Mucosa of rectum (tissue), 2 donors: ENCODE measurements around the gene FOLR2.
"Not testable (repeated sequence)": the region's sequence is repeated elsewhere in the genome, so short reads cannot be mapped to it uniquely, and the experiment has no call there.

ENCODE experiments used
- H3K27ac ChIP-seq, 2 donors: one replicate each; pipeline ENCODE4 v1.7.0; 2013; ENCODE audit warnings: inconsistent platforms in 2 of 2, low read depth in 2 of 2, low read length in 2 of 2
- H3K27me3 ChIP-seq, 2 donors: one replicate each; pipeline ENCODE4 v1.7.0; 2013; ENCODE audit warnings: low read length in 2 of 2; ENCODE audit not compliant: control insufficient read depth in 2 of 2, insufficient read depth in 2 of 2
- H3K36me3 ChIP-seq, 2 donors: one replicate each; pipeline ENCODE4 v1.7.0; 2013; ENCODE audit warnings: low read length in 2 of 2; ENCODE audit not compliant: control insufficient read depth in 2 of 2, insufficient read depth in 2 of 2
- H3K4me1 ChIP-seq, 2 donors: one replicate each; pipeline ENCODE4 v1.7.0; 2013; ENCODE audit warnings: low read length in 2 of 2, mild to moderate bottlenecking in 1 of 2; ENCODE audit not compliant: control insufficient read depth in 2 of 2, insufficient read depth in 2 of 2
- H3K4me3 ChIP-seq, 2 donors: one replicate each; pipeline ENCODE4 v1.7.0; 2013; ENCODE audit warnings: low read length in 2 of 2
- H3K9ac ChIP-seq, 2 donors: one replicate each; pipeline ENCODE4 v1.7.0; 2013; ENCODE audit warnings: low read length in 2 of 2, low read depth in 1 of 2, mild to moderate bottlenecking in 1 of 2
- H3K9me3 ChIP-seq, 2 donors: one replicate each; pipeline ENCODE4 v1.7.0; 2013; ENCODE audit warnings: low read length in 2 of 2; ENCODE audit not compliant: control insufficient read depth in 2 of 2
- donor health status: healthy.
- donor health status: Normal muscosa, but diverticular disease.

Gene FOLR2

DNA sequence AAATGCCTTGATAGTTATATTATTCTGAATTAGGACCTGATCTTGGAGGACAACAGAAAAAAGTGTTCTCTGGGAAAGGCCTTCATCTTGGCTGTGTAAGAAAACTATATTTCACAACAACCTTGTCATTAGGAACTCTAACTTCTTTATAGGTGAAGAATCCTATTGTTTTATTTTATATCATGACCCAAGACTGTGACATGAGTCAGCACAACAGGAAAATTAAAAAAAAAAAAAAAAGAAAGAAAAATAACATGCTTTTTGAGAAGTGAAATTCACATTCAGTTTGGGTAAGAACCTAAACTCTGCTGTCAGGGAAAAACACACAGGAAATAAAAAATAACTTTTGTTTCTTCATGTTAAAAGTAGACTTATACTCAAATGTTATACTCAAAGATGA is 11.7 kb upstream of the FOLR2 start:
- H3K4me1 ChIP-seq = no peaks in the 10 kb centered on the region
- no peak overlapping the region for H3K4me3 ChIP-seq
- H3K9ac ChIP-seq = no peak overlapping the region
- no peaks in the 10 kb centered on the region for H3K27me3 ChIP-seq
- H3K27ac ChIP-seq = no peak overlapping the region
- H3K9me3 ChIP-seq = no peaks in the 10 kb centered on the region
- H3K36me3 ChIP-seq = no peaks in the 10 kb centered on the region

DNA sequence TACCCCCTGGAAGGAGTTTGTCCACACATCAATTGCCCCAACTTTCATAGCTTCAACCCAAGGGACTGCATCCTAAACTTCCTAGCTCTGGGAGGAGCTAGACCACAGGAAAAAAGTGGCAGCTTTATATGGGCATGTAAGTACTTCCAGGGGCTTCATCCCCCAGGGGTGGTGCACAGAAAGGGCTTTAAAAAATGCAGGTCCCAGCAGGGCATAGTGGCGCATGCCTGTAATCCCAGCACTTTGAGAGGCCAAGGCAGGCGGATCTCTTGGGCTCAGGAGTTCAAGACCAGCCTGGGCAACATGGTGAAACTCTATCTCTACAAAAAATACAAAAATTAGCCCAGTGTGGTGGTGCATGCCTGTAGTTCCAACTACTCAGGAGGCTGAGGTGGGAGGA is 9.8 kb upstream of the FOLR2 start:
- H3K4me1 ChIP-seq, H3K27ac ChIP-seq, H3K36me3 ChIP-seq, H3K27me3 ChIP-seq, H3K9ac ChIP-seq, H3K9me3 ChIP-seq, H3K4me3 ChIP-seq: not testable (repeated sequence)

DNA sequence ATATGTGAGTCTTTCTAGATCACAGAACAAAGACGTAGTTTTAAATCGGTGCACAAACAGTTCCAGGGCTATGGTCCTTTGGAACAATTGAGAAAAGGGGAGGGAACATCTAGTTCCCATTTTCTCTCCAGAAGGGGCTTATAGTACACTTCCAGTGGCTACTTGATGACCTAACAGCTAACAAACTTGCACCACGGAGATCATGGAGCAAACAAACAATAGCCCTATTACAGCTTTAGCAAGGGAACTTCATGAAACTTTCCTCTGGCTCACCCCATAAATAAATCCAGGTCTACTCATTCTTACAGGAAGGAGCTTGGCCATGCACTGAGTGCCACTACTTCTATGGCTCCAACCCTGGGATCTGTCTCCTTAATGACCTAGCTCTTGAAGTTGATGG is 8.3 kb upstream of the FOLR2 start:
- no peaks in the 10 kb centered on the region for H3K36me3 ChIP-seq
- H3K27me3 ChIP-seq = no peaks in the 10 kb centered on the region
- no peaks in the 10 kb centered on the region for H3K4me1 ChIP-seq
- no peak overlapping the region for H3K27ac ChIP-seq
- H3K4me3 ChIP-seq = no peak overlapping the region
- H3K9me3 ChIP-seq = no peaks in the 10 kb centered on the region
- no peak overlapping the region for H3K9ac ChIP-seq

DNA sequence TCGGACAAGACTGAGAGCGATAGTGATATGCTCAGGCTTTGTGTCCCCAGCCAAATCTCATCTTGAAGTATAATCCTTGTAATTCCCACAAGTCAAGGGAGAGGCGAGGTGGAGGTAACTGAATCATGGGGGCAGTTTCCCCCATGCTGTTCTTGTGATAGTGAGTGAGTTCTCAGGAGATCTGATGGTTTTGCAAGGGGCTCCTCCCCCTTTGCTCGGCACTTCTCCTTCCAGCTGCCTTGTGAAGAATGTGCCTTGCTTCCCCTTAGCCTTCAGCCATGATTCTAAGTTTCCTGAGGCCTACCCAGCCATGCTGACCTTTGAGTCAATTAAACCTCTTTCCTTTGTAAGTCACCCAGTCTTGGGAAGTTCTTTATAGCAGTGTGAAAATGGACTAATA is 7.5 kb upstream of the FOLR2 start:
- Histone ChIP-seq H3K9me3 (no peaks in the 10 kb centered on the region), H3K27ac (no peak overlapping the region), H3K4me3 (no peak overlapping the region), H3K4me1 (no peaks in the 10 kb centered on the region), H3K9ac (no peak overlapping the region), H3K36me3 (no peaks in the 10 kb centered on the region), H3K27me3 (no peaks in the 10 kb centered on the region)

DNA sequence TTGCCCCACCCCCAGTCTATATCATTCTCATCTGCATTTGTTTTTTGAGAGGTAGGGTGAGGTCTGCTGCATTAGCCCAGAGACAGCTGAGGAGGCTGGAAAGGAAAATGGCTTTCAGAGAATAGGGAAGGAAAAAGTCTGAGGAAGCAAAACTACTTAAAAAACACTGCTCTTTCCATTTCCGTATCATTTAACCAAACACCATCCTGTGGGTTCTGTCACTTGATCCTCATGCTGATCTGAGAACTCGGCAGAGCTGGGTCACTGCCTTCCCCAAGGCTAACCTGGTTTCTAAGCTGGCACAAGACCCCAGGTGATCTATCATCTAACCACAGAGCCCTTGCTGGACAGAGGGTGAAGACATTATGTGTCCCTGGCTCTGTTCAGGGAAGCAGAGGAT is 1.2 kb downstream of the FOLR2 start:
- peaks cover 6 to 7% of the 10 kb centered on the region in 2 donors for H3K4me1 ChIP-seq
- peak overlapping the region in 1 of 2 donors; percentile 28 for H3K27ac ChIP-seq
- no peak overlapping the region for H3K9ac ChIP-seq
- peaks cover 0 to 2% of the 10 kb centered on the region in 2 donors for H3K27me3 ChIP-seq
- no peaks in the 10 kb centered on the region for H3K9me3 ChIP-seq
- no peaks in the 10 kb centered on the region for H3K36me3 ChIP-seq
- peak overlapping the region in 1 of 2 donors; percentile 29 for H3K4me3 ChIP-seq

DNA sequence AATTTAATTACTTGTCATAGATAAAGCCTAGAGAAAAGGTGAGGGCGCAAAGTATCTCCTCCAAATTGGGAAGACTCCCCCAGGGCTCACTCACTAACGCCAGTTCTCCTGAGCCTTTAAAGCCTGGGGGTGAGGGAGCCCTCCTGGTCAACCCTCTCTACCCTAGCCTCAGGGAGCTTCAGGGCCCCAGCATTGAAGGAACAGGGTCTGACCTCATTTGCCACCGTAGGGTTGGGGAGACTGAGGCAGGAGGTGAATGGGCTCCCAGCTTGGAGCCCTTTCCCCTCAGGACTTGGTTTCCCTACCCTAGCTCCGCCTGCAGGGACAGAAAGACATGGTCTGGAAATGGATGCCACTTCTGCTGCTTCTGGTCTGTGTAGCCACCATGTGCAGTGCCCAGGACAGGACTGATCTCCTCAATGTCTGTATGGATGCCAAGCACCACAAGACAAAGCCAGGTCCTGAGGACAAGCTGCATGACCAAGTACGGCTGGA is 1.7 kb downstream of the FOLR2 start:
- H3K9ac ChIP-seq = no peak overlapping the region
- H3K27ac ChIP-seq = peak overlapping the region in 1 of 2 donors; percentile 28
- peaks cover 6 to 7% of the 10 kb centered on the region in 2 donors for H3K4me1 ChIP-seq
- no peaks in the 10 kb centered on the region for H3K9me3 ChIP-seq
- peaks cover 0 to 2% of the 10 kb centered on the region in 2 donors for H3K27me3 ChIP-seq
- peak overlapping the region in 1 of 2 donors; percentile 29 for H3K4me3 ChIP-seq
- no peaks in the 10 kb centered on the region for H3K36me3 ChIP-seq

DNA sequence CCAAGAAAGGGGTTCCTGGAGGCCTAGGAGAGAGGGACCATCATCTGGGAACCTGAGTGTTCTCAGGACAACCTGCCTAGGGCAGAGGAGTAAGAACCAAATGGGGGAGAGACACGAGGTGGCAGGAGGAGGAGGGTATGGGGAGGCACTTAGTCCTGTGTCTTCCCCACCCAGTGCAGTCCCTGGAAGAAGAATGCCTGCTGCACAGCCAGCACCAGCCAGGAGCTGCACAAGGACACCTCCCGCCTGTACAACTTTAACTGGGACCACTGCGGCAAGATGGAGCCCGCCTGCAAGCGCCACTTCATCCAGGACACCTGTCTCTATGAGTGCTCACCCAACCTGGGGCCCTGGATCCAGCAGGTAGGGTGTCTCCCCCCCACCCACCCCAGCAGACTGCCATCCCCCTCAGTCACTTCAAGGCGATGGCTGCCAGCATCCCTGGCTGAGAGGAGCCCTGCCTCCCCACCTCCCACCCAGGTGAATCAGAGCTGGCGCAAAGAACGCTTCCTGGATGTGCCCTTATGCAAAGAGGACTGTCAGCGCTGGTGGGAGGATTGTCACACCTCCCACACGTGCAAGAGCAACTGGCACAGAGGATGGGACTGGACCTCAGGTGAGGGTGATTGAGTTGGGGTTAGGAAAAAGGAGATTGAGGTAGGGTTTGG is 4.2 kb downstream of the FOLR2 start:
- H3K4me1 ChIP-seq = peaks cover 14% of the 10 kb centered on the region in 2 donors
- no peaks in the 10 kb centered on the region for H3K9me3 ChIP-seq
- no peak overlapping the region for H3K4me3 ChIP-seq
- H3K27me3 ChIP-seq = peaks cover 0 to 2% of the 10 kb centered on the region in 2 donors
- H3K36me3 ChIP-seq = no peaks in the 10 kb centered on the region
- no peak overlapping the region for H3K9ac ChIP-seq
- no peak overlapping the region for H3K27ac ChIP-seq

DNA sequence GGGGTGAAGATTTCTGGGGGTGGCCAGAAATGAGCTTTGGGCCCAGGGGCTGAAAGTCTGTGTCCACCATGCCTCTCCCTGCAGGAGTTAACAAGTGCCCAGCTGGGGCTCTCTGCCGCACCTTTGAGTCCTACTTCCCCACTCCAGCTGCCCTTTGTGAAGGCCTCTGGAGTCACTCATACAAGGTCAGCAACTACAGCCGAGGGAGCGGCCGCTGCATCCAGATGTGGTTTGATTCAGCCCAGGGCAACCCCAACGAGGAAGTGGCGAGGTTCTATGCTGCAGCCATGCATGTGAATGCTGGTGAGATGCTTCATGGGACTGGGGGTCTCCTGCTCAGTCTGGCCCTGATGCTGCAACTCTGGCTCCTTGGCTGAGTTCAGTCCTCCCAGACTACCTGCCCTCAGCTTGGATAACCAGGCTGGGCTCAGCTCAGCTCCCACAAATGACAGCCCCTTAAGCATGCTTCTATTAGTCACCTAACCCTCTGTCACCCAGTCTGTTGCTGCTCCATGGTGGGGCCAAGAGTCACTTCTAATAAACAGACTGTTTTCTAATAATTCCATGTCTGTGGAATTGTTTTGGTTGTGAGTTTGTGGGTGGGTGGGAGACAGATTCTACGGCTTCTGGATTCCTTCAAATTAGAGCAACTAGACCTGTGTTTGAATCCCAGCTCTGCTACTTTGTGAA is 4.9 kb downstream of the FOLR2 start:
- Histone ChIP-seq H3K9me3 (no peaks in the 10 kb centered on the region), H3K27ac (no peak overlapping the region), H3K4me3 (peak overlapping the region in 1 of 2 donors; percentile 22), H3K36me3 (no peaks in the 10 kb centered on the region), H3K4me1 (peaks cover 14% of the 10 kb centered on the region in 2 donors), H3K27me3 (peaks cover 0 to 2% of the 10 kb centered on the region in 2 donors), H3K9ac (no peak overlapping the region)

DNA sequence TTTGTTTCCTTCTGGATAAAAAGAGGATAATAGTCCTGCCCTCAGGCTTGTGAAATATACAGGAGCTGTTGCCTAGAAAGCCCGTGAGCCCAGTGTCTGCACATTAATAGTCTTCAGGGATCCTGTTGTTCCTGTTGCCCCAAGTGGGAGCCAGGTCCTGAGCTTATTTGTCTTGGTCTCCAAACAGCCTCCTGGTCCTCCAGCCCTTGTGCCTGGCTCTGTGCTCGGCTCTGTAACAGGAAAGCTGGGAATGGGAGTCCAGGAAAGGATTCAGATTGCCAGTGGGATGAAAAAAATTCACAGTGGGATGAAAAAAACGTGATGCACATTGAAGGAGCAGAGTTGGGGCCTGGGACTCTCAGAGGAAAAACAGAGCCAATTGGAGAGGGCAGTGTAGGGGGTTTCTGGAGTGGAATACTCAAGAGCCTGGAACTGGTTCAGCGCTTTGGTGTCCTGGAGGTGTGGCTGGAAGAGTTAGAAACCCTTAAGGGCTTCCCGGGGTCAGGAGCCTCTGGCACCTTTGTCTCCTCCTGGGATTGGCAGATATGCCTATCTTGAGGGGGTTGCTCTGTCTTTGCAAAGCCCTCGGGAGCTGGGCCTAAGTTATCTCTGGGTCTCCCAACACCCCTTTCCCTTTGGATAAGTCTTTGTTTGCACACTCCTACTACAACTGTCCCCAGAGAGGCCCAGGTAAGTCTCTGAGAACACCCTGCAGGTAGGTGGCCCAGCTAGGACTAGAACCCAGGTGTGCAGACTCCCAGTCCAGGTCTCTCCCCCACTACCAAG is 5.7 kb downstream of the FOLR2 start:
- Histone ChIP-seq H3K4me3 (peak overlapping the region; percentile 78 to 83), H3K4me1 (peaks cover 14% of the 10 kb centered on the region in 2 donors), H3K9ac (peak overlapping the region; percentile 74 to 87), H3K9me3 (no peaks in the 10 kb centered on the region), H3K27ac (peak overlapping the region; percentile 94 to 95), H3K36me3 (no peaks in the 10 kb centered on the region), H3K27me3 (no peaks in the 10 kb centered on the region)
